ENCODE results near the gene MAPKAPK5. TPM values are rescaled to one million over a fixed set of nuclear protein-coding genes. Genes with fewer than 3 reads are reported as not detected.
"Not testable (repeated sequence)": the region's sequence is repeated elsewhere in the genome, so short reads cannot be mapped to it uniquely, and the experiment has no call there.

Gene MAPKAPK5
- total RNA-seq, 1 donor from 2014 or later = 48.9 TPM

DNA sequence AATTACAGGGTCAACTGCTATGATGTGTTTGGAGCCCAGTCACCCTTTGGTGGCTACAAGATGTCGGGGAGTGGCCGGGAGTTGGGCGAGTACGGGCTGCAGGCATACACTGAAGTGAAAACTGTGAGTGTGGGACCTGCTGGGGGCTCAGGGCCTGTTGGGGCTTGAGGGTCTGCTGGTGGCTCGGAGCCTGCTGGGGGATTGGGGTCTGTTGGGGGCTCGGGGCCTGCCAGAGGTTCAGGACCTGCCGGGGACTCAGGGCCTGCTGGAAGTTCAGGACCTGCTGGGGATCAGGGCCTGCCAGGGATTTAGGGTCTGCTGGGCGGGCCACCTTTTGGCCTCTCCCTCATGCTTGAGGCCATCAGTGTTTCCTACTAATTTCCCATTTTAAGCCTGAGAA lies 38.2 kb upstream of the MAPKAPK5 start:
- Histone ChIP-seq H3K9me3 (no peaks in the 10 kb centered on the region), H3K36me3 (peaks cover 97% of the 10 kb centered on the region), H3K27me3 (no peaks in the 10 kb centered on the region), H3K27ac (no peak overlapping the region), H3K4me1 (no peaks in the 10 kb centered on the region), H3K4me3 (no peak overlapping the region)
- DNase-seq (no peak), ATAC-seq (no peak)
- TF ChIP-seq, protein P1, sequence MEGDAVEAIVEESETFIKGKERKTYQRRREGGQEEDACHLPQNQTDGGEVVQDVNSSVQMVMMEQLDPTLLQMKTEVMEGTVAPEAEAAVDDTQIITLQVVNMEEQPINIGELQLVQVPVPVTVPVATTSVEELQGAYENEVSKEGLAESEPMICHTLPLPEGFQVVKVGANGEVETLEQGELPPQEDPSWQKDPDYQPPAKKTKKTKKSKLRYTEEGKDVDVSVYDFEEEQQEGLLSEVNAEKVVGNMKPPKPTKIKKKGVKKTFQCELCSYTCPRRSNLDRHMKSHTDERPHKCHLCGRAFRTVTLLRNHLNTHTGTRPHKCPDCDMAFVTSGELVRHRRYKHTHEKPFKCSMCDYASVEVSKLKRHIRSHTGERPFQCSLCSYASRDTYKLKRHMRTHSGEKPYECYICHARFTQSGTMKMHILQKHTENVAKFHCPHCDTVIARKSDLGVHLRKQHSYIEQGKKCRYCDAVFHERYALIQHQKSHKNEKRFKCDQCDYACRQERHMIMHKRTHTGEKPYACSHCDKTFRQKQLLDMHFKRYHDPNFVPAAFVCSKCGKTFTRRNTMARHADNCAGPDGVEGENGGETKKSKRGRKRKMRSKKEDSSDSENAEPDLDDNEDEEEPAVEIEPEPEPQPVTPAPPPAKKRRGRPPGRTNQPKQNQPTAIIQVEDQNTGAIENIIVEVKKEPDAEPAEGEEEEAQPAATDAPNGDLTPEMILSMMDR (IDR thresholded peaks at IDR 0.05) = no peak
- intact Hi-C loops (cut with DNase I) = no loop called here

DNA sequence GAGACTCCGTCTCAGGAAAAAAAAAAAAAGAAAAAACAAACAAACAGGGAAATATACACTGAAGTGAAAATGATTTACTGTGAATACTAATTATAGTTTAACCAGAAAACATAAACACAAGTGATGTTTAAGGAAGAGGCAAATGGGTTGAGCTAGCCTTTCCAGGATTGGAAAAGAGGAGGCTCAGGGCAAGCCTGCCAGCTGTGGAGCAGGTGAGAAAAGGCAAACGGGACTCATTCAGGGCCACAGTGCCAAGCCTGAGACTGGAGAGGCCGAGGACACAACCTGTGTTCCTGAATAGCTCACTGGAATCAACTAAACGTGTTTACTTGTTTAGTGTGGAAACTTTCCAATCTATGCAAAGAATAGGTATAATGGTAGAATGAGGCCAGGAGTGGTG lies 35.7 kb upstream of the MAPKAPK5 start:
- TF ChIP-seq, protein P1 (IDR thresholded peaks at IDR 0.05) = no peak
- Histone ChIP-seq H3K9me3 (no peaks in the 10 kb centered on the region), H3K4me1 (no peaks in the 10 kb centered on the region), H3K27me3 (no peaks in the 10 kb centered on the region), H3K27ac (no peak overlapping the region), H3K36me3 (peaks cover 95% of the 10 kb centered on the region), H3K4me3 (no peak overlapping the region)
- intact Hi-C loops (cut with DNase I) = no loop called here
- ATAC-seq (no peak), DNase-seq (no peak)

DNA sequence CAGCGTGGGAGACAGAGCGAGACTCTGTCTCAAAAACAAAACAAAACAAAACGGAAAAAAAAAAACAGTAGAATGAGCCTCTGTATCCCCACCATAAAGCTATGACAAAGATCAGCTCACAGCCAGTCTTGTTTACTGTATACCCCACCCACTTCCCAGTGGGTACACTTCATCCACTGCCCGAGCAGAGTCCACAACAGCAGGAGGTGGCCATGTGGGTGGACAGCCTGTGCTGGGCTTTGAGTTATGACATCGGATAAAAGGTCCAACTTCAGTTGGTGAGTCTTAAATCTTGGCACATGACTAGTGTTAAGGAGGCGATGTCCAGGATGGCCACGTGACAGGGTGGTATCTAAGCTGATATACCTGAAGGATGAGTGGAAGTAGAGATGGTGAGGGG lies 34.8 kb upstream of the MAPKAPK5 start:
- Histone ChIP-seq H3K36me3 (peaks cover 95% of the 10 kb centered on the region), H3K27me3 (no peaks in the 10 kb centered on the region), H3K27ac (no peak overlapping the region), H3K9me3 (no peaks in the 10 kb centered on the region), H3K4me1 (no peaks in the 10 kb centered on the region), H3K4me3 (no peak overlapping the region)
- intact Hi-C loops (cut with DNase I) = no loop called here
- ATAC-seq (peak; percentile 28), DNase-seq (no peak)
- TF ChIP-seq, protein P1 (IDR thresholded peaks at IDR 0.05) = no peak

DNA sequence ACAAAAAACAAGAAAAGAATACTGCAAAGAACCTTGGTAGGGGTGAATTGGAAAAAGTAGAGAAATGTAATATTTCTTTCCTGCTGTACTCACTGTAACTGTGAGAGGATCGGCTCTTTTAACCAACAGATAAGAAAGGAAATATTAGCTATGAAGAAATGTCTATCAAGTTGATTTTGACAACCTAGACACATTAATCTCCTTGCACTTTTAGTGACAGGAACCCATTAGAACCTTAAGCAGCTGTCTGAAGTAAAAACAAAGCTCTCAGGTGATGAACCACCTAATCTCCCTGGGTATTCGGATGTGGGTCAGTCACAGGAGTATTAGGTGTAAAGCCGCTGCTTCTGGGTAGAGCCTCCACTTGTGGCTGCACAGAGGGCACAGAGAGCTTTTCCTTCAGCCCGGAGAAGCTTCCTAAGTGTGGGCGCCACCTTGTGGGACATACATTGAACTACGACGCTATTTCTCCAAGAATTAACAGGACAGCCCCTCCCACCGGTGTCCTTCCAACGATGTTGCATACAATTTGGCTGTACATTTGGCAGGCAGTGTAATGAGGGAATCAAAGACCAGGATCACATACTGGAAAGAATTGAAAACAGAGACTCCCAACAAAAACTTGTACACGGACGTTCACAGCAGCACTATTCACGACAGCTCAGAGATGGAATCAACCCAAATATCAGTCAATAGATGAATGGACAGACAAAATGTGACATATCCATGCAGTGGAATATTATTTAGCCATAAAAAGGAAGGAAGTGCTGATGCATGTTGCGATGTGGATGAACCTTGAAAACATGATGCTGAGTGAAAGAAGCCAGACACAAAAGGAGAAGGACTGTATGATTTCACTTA lies 28.9 kb upstream of the MAPKAPK5 start:
- peak; percentile 75 for DNase-seq
- TF ChIP-seq, protein P1 (IDR thresholded peaks at IDR 0.05) = peak; percentile 79
- H3K9me3 ChIP-seq = no peaks in the 10 kb centered on the region
- no peak overlapping the region for H3K27ac ChIP-seq
- peaks cover 46% of the 10 kb centered on the region for H3K36me3 ChIP-seq
- intact Hi-C loops (cut with DNase I) = no loop called here
- no peak overlapping the region for H3K4me3 ChIP-seq
- no peaks in the 10 kb centered on the region for H3K4me1 ChIP-seq
- no peaks in the 10 kb centered on the region for H3K27me3 ChIP-seq
- peak; percentile 99 for ATAC-seq

DNA sequence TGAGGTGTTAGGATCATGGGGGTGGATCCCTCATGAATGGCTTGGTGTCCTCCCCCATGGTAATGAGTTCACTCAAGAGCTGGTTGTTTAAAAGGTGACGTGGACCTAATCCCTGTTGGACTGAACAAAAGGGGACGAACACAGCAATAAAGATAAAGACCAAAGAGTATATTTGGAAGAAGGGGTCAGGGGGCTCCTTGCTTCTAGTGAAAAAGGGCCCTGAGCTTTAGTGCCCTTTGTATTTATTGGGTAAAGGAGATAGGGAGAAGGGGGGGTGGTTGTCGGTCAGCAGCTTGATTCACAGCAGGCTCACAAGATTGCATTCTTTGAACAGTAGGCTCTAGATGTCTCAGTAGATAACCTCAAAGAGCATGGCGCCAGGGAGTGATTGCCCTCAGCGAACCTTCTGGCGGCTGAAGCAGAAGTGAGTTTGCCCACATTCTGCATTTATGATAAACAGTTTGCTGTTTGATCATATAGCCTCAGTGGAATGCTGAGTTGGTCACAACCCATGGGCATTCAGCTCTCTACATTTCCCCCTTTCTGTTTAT lies 25.9 kb upstream of the MAPKAPK5 start:
- TF ChIP-seq, protein P1 (IDR thresholded peaks at IDR 0.05) = no peak
- H3K4me1 ChIP-seq = no peaks in the 10 kb centered on the region
- H3K36me3 ChIP-seq = peaks cover 17% of the 10 kb centered on the region
- DNase-seq (no peak), ATAC-seq (no peak)
- intact Hi-C loops (cut with DNase I) = no loop called here
- H3K27me3 ChIP-seq = no peaks in the 10 kb centered on the region
- H3K9me3 ChIP-seq = no peaks in the 10 kb centered on the region
- H3K27ac ChIP-seq = no peak overlapping the region
- H3K4me3 ChIP-seq = no peak overlapping the region

DNA sequence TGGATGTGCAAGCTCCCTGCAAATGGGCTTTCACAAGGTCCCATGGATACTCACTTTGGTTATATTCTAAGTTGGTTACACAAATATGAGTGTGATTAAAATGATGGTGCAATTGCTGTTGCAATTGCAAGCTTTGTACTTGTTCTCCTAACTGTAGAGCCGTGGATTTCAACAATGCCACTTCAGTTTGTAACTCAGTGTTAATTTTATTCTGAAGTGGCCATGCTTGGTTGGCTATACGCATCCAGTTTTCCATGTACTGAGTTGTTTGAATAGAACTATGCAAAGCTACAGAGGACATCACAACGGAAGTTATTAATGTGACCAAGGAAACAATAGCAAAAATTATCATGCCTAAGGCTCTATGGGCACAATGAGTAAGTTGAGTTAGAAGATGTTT lies 25.1 kb upstream of the MAPKAPK5 start:
- intact Hi-C loops (cut with DNase I); H3K4me3 ChIP-seq; H3K4me1 ChIP-seq; H3K36me3 ChIP-seq; H3K27me3 ChIP-seq; DNase-seq; H3K9me3 ChIP-seq: not testable (repeated sequence)
- peak overlapping the region; percentile 61 for H3K27ac ChIP-seq
- peak; percentile 51 for ATAC-seq
